Naive thymus-derived CD8-positive, alpha-beta T cell (primary cell): ENCODE results near the gene LYZ. TPM values are rescaled to one million over a fixed set of nuclear protein-coding genes. Genes with fewer than 3 reads are reported as not detected.

ENCODE experiments used
- ATAC-seq, 2 donors: fragments of 150-1000 bp; cut with Tn5 transposase in 1 of 2; sonication (Bioruptor Pico), chemical (Tn5 transposase) in 1 of 2; 1 replicate in 1 of 2; 2 replicates in 1 of 2; pipeline ENCODE4 v1.10.0; 2021; ENCODE audit warnings: mild to moderate bottlenecking in 2 of 2, moderate library complexity in 2 of 2
- POLR2A ChIA-PET: fragments of 350-600 bp; sonication (Branson Sonifier 250); formaldehyde crosslinking; loops from one replicate; lab custom pipeline; 2021; ENCODE audit warnings: antibody characterized with exemption; lab: Charles Lee
- DNase-seq, 10 donors: peaks; one replicate each; pipeline versions ENCODE4 v3.0.0 to v3.0.0-alpha.2; 2020 to 2022
- H3K27ac Mint-ChIP-seq, 10 donors: one replicate each; pipeline ENCODE4 v1.8.0; 2020 to 2022; ENCODE audit warnings: mild to moderate bottlenecking in 10 of 10, mixed read lengths in 10 of 10, moderate library complexity in 4 of 10, inconsistent platforms in 1 of 10
- H3K27me3 Mint-ChIP-seq, 5 donors: one replicate each; pipeline ENCODE4 v1.8.0; 2021 to 2022; ENCODE audit warnings: mixed read lengths in 5 of 5
- H3K36me3 Mint-ChIP-seq, 3 donors: one replicate each; pipeline ENCODE4 v1.8.0; 2020 to 2022; ENCODE audit warnings: mixed read lengths in 3 of 3, mild to moderate bottlenecking in 2 of 3, inconsistent platforms in 1 of 3
- H3K4me1 Mint-ChIP-seq, 4 donors: one replicate each; pipeline ENCODE4 v1.8.0; 2021 to 2022; ENCODE audit warnings: mixed read lengths in 4 of 4
- H3K4me3 Mint-ChIP-seq, 10 donors: one replicate each; pipeline ENCODE4 v1.8.0; 2020 to 2022; ENCODE audit warnings: mild to moderate bottlenecking in 10 of 10, mixed read lengths in 10 of 10, moderate library complexity in 6 of 10, inconsistent platforms in 1 of 10
- H3K9me3 Mint-ChIP-seq, 9 donors: one replicate each; pipeline ENCODE4 v1.8.0; 2020 to 2022; ENCODE audit warnings: mixed read lengths in 9 of 9, mild to moderate bottlenecking in 3 of 9, inconsistent platforms in 1 of 9, moderate library complexity in 1 of 9
- polyA plus RNA-seq, 3 donors: library from polyadenylated mRNA; unstranded; fragments of 300-500 nt; fragmentation: Illumina TruSeq; gene quantifications; one replicate each; pipeline ENCODE4 v1.2.3, GENCODE V29; 2021
- total RNA-seq, 8 experiments: library from RNA in 2 of 8; stranded (reverse) in 2 of 8; gene quantifications; one replicate each; pipeline ENCODE4 v1.2.3 and lab custom pipeline; 2021 to 2026

LYZ gene
- total and polyA plus RNA-seq, 5 experiments from 2014 or later = 0.09 to 17.3 (median 7.2) TPM

GRCh38 chr12:69341328-69341727, 6.9 kb upstream of the LYZ start:
- POLR2A ChIA-PET = interaction anchor here (0.6 kb wide), 1 partner anchor 214 kb away, joined by 3 read pairs; no protein-coding TSS in a partner anchor
- DNase-seq = no peak
- no peak for ATAC-seq
- H3K9me3 Mint-ChIP-seq = no peaks in the 10 kb centered on the region
- H3K27me3 Mint-ChIP-seq = peaks cover 0 to 7% (median 0%) of the 10 kb centered on the region in 5 donors
- peaks cover 0 to 13% (median 0%) of the 10 kb centered on the region in 4 donors for H3K4me1 Mint-ChIP-seq
- no peaks in the 10 kb centered on the region for H3K36me3 Mint-ChIP-seq
- H3K4me3 Mint-ChIP-seq = no peak overlapping the region
- no peak overlapping the region for H3K27ac Mint-ChIP-seq

- ATAC-seq (no peak), DNase-seq (no peak)
- Mint-ChIP-seq H3K9me3 (no peaks in the 10 kb centered on the region), H3K4me1 (peaks cover 0 to 13% (median 0%) of the 10 kb centered on the region in 4 donors), H3K36me3 (no peaks in the 10 kb centered on the region), H3K27ac (no peak overlapping the region), H3K4me3 (no peak overlapping the region), H3K27me3 (peaks cover 0 to 7% (median 0%) of the 10 kb centered on the region in 5 donors)
- POLR2A ChIA-PET = interaction anchor here (0.6 kb wide), 1 partner anchor 23 kb away, joined by 3 read pairs; no protein-coding TSS in a partner anchor
Observed at GRCh38 chr12:69342421-69342820, 5.8 kb upstream of the LYZ start.

- ATAC-seq (no peak), DNase-seq (no peak)
- Mint-ChIP-seq H3K4me1 (peaks cover 0 to 12% (median 3%) of the 10 kb centered on the region in 4 donors), H3K36me3 (no peaks in the 10 kb centered on the region), H3K27ac (peak overlapping the region in 1 of 10 donors; percentile 2), H3K27me3 (peaks cover 0 to 7% (median 0%) of the 10 kb centered on the region in 5 donors), H3K4me3 (no peak overlapping the region), H3K9me3 (no peaks in the 10 kb centered on the region)
- POLR2A ChIA-PET = no interaction called here
Observed at GRCh38 chr12:69343357-69343756, 4.8 kb upstream of the LYZ start.

- no peak for ATAC-seq
- H3K4me1 Mint-ChIP-seq = peaks cover 0 to 14% (median 3%) of the 10 kb centered on the region in 4 donors
- H3K4me3 Mint-ChIP-seq = no peak overlapping the region
- no peaks in the 10 kb centered on the region for H3K9me3 Mint-ChIP-seq
- H3K27ac Mint-ChIP-seq = no peak overlapping the region
- no peaks in the 10 kb centered on the region for H3K36me3 Mint-ChIP-seq
- POLR2A ChIA-PET = no interaction called here
- peaks cover 0 to 7% (median 0%) of the 10 kb centered on the region in 5 donors for H3K27me3 Mint-ChIP-seq
- no peak for DNase-seq
Observed at GRCh38 chr12:69343885-69344612, 4.1 kb upstream of the LYZ start.

GRCh38 chr12:69345077-69345476, 3.1 kb upstream of the LYZ start:
- no peaks in the 10 kb centered on the region for H3K36me3 Mint-ChIP-seq
- H3K27ac Mint-ChIP-seq = no peak overlapping the region
- H3K4me3 Mint-ChIP-seq = no peak overlapping the region
- POLR2A ChIA-PET = no interaction called here
- peaks cover 0 to 7% (median 0%) of the 10 kb centered on the region in 5 donors for H3K27me3 Mint-ChIP-seq
- ATAC-seq (no peak), DNase-seq (no peak)
- H3K9me3 Mint-ChIP-seq = no peaks in the 10 kb centered on the region
- H3K4me1 Mint-ChIP-seq = peaks cover 0 to 11% (median 3%) of the 10 kb centered on the region in 4 donors

- DNase-seq = no peak
- Mint-ChIP-seq H3K9me3 (no peaks in the 10 kb centered on the region), H3K27ac (peak overlapping the region in 1 of 10 donors; percentile 37), H3K4me1 (peaks cover 0 to 11% (median 3%) of the 10 kb centered on the region in 4 donors), H3K36me3 (no peaks in the 10 kb centered on the region), H3K27me3 (peaks cover 0 to 7% (median 0%) of the 10 kb centered on the region in 5 donors), H3K4me3 (no peak overlapping the region)
- ATAC-seq = no peak
- POLR2A ChIA-PET = no interaction called here
Observed at GRCh38 chr12:69345742-69346141, 2.4 kb upstream of the LYZ start.

- ATAC-seq = no peak
- Mint-ChIP-seq H3K27ac (no peak overlapping the region), H3K36me3 (no peaks in the 10 kb centered on the region), H3K4me1 (peaks cover 0 to 8% (median 3%) of the 10 kb centered on the region in 4 donors), H3K4me3 (peak overlapping the region in 1 of 10 donors; percentile 9), H3K27me3 (peaks cover 0 to 2% (median 0%) of the 10 kb centered on the region in 5 donors), H3K9me3 (no peaks in the 10 kb centered on the region)
- no peak for DNase-seq
- POLR2A ChIA-PET = interaction anchor here (1.5 kb wide), 1 partner anchor 15 kb away, joined by 3 read pairs; no protein-coding TSS in a partner anchor
Observed at GRCh38 chr12:69350002-69350626, 1.9 kb downstream of the LYZ start.

- peaks cover 0 to 2% (median 0%) of the 10 kb centered on the region in 5 donors for H3K27me3 Mint-ChIP-seq
Observed at GRCh38 chr12:69350777-69351176, 2.6 kb downstream of the LYZ start.

GRCh38 chr12:69351462-69352236, 3.5 kb downstream of the LYZ start:
- no peak for ATAC-seq
- DNase-seq = no peak
- H3K36me3 Mint-ChIP-seq = no peaks in the 10 kb centered on the region
- no peak overlapping the region for H3K27ac Mint-ChIP-seq
- no peak overlapping the region for H3K4me3 Mint-ChIP-seq
- H3K4me1 Mint-ChIP-seq = peaks cover 0 to 8% (median 3%) of the 10 kb centered on the region in 4 donors
- no peaks in the 10 kb centered on the region for H3K9me3 Mint-ChIP-seq
- POLR2A ChIA-PET = no interaction called here
- peaks cover 0 to 2% (median 0%) of the 10 kb centered on the region in 5 donors for H3K27me3 Mint-ChIP-seq

More at GRCh38 chr12:69350777-69351176, 2.6 kb downstream of the LYZ start:
- H3K36me3 Mint-ChIP-seq = no peaks in the 10 kb centered on the region
- H3K9me3 Mint-ChIP-seq = no peaks in the 10 kb centered on the region
- peaks cover 0 to 8% (median 3%) of the 10 kb centered on the region in 4 donors for H3K4me1 Mint-ChIP-seq
- no peak overlapping the region for H3K27ac Mint-ChIP-seq
- POLR2A ChIA-PET = interaction anchor here (1.5 kb wide), 1 partner anchor 15 kb away, joined by 3 read pairs; no protein-coding TSS in a partner anchor
- ATAC-seq (no peak), DNase-seq (no peak)
- H3K4me3 Mint-ChIP-seq = no peak overlapping the region

- Mint-ChIP-seq H3K9me3 (no peaks in the 10 kb centered on the region), H3K4me1 (peaks cover 6 to 10% (median 6%) of the 10 kb centered on the region in 4 donors), H3K27me3 (peaks cover 0 to 2% (median 0%) of the 10 kb centered on the region in 5 donors), H3K4me3 (no peak overlapping the region), H3K27ac (no peak overlapping the region), H3K36me3 (no peaks in the 10 kb centered on the region)
- POLR2A ChIA-PET = no interaction called here
- ATAC-seq (no peak), DNase-seq (no peak)
Observed at GRCh38 chr12:69352904-69353303, 4.7 kb downstream of the LYZ start.

- no peaks in the 10 kb centered on the region for H3K36me3 Mint-ChIP-seq
- no peaks in the 10 kb centered on the region for H3K9me3 Mint-ChIP-seq
- H3K4me1 Mint-ChIP-seq = peaks cover 5 to 11% (median 7%) of the 10 kb centered on the region in 4 donors
- POLR2A ChIA-PET = no interaction called here
- peaks cover 0 to 2% (median 0%) of the 10 kb centered on the region in 5 donors for H3K27me3 Mint-ChIP-seq
- no peak overlapping the region for H3K4me3 Mint-ChIP-seq
- ATAC-seq (no peak), DNase-seq (no peak)
- no peak overlapping the region for H3K27ac Mint-ChIP-seq
Observed at GRCh38 chr12:69354172-69354555, 6.0 kb downstream of the LYZ start.

GRCh38 chr12:69354556-69355187, 6.5 kb downstream of the LYZ start:
- Mint-ChIP-seq H3K4me1 (peaks cover 8 to 16% (median 11%) of the 10 kb centered on the region in 4 donors), H3K27me3 (peaks cover 0 to 2% (median 0%) of the 10 kb centered on the region in 5 donors), H3K9me3 (no peaks in the 10 kb centered on the region), H3K27ac (peak overlapping the region in 2 of 10 donors; percentile 8 to 27), H3K4me3 (no peak overlapping the region), H3K36me3 (no peaks in the 10 kb centered on the region)
- POLR2A ChIA-PET = no interaction called here
- ATAC-seq (no peak), DNase-seq (no peak)
